Activated T-helper 1 cell treated with anti-CD3 and anti-CD28 coated beads, Interleukin-12 subunit alpha, Interleukin-12 subunit beta, Interleukin-2, Interleukin-4 antibody, amounts not matched to agents 30 ng/mL and 10 ng/mL and 1 ng/mL, durations not matched to agents 14 hours and 24 hours and 36 hours (primary cell): ENCODE measurements around the gene CA14. TPM values are rescaled to one million over a fixed set of nuclear protein-coding genes. Genes with fewer than 3 reads are reported as not detected.
"Not testable (repeated sequence)": the region's sequence is repeated elsewhere in the genome, so short reads cannot be mapped to it uniquely, and the experiment has no call there.

Source experiments
- DNase-seq: peaks from one replicate; pipeline ENCODE4 v3.0.0; 2021; ENCODE audit warnings: low spot score
- H3K27ac Mint-ChIP-seq: one replicate; pipeline ENCODE4 v1.8.0; 2021; ENCODE audit warnings: mild to moderate bottlenecking, mixed read lengths
- H3K27me3 Mint-ChIP-seq: one replicate; pipeline ENCODE4 v1.8.0; 2022; ENCODE audit warnings: mild to moderate bottlenecking, moderate library complexity, mixed read lengths; ENCODE audit not compliant: insufficient read depth
- H3K36me3 Mint-ChIP-seq: one replicate; pipeline ENCODE4 v1.8.0; 2021; ENCODE audit warnings: low read depth, mixed read lengths
- H3K4me1 Mint-ChIP-seq: one replicate; pipeline ENCODE4 v1.8.0; 2021; ENCODE audit warnings: low read depth, mixed read lengths
- H3K4me3 Mint-ChIP-seq: one replicate; pipeline ENCODE4 v1.8.0; 2021; ENCODE audit warnings: mild to moderate bottlenecking, moderate library complexity, mixed read lengths
- H3K9me3 Mint-ChIP-seq: one replicate; pipeline ENCODE4 v1.8.0; 2021; ENCODE audit warnings: mixed read lengths
- intact Hi-C: fragments of 100-400 bp; cut with micrococcal nuclease; formaldehyde crosslinking; loops from one replicate; pipeline ENCODE4 v1.15.1; 2024
- total RNA-seq: library from RNA; stranded (reverse); gene quantifications from 2 replicates; pipeline ENCODE4 v1.2.3, GENCODE V29; 2022

The CA14 gene
- not detected in 2 replicates for total RNA-seq

- Mint-ChIP-seq H3K4me3 (peak within 1 kb of the TSS; percentile 5), H3K36me3 (no peaks in the 10 kb centered on the region), H3K4me1 (peaks cover 19% of the 10 kb centered on the region), H3K27me3 (peaks cover 46% of the 10 kb centered on the region), H3K9me3 (no peaks in the 10 kb centered on the region), H3K27ac (no peak within 1 kb of the TSS)
- intact Hi-C loops = loop anchor here (5.0 kb wide), 2 partner anchors 204 to 739 kb away; no protein-coding TSS in a partner anchor
- DNase-seq = no peak
Measured at GRCh38 chr1:150257624-150258585, at the start of gene CA14. Gene CA14 (plus strand): TSS chr1:150257774. CDS start chr1:150258129, 355 bp downstream.

GRCh38 chr1:150208460-150208859, 49.1 kb upstream of the CA14 start:
- intact Hi-C loops, H3K27me3 Mint-ChIP-seq, H3K4me3 Mint-ChIP-seq, DNase-seq, H3K36me3 Mint-ChIP-seq, H3K27ac Mint-ChIP-seq, H3K4me1 Mint-ChIP-seq, H3K9me3 Mint-ChIP-seq: not testable (repeated sequence)

- DNase-seq = no peak
- Mint-ChIP-seq H3K4me3 (no peak overlapping the region), H3K36me3 (peaks cover 1% of the 10 kb centered on the region), H3K27ac (no peak overlapping the region), H3K4me1 (peaks cover 19% of the 10 kb centered on the region), H3K27me3 (peaks cover 5% of the 10 kb centered on the region), H3K9me3 (no peaks in the 10 kb centered on the region)
- intact Hi-C loops = loop anchor here (5.0 to 10.0 kb wide), 2 partner anchors 112 to 315 kb away; partner anchors contain the start of genes BOLA1 and PRPF3
Measured at GRCh38 chr1:150210091-150210490, 47.5 kb upstream of the CA14 start.

GRCh38 chr1:150210706-150211105, 46.9 kb upstream of the CA14 start:
- Mint-ChIP-seq H3K36me3 (peaks cover 1% of the 10 kb centered on the region), H3K9me3 (no peaks in the 10 kb centered on the region), H3K4me3 (no peak overlapping the region), H3K27ac (no peak overlapping the region), H3K27me3 (peaks cover 5% of the 10 kb centered on the region), H3K4me1 (peaks cover 19% of the 10 kb centered on the region)
- intact Hi-C loops = loop anchor here (5.0 to 10.0 kb wide), 2 partner anchors 112 to 316 kb away; partner anchors contain the start of genes BOLA1 and PRPF3
- DNase-seq = no peak

- Mint-ChIP-seq H3K4me3 (no peak overlapping the region), H3K9me3 (no peaks in the 10 kb centered on the region), H3K27me3 (peaks cover 4% of the 10 kb centered on the region), H3K27ac (no peak overlapping the region), H3K4me1 (peaks cover 19% of the 10 kb centered on the region), H3K36me3 (peaks cover 1% of the 10 kb centered on the region)
- intact Hi-C loops = loop anchor here (2.0 to 10.0 kb wide), 4 partner anchors 25 to 317 kb away; partner anchors contain the start of genes APH1A, BOLA1 and PRPF3
- no peak for DNase-seq
Measured at GRCh38 chr1:150212070-150212469, 45.5 kb upstream of the CA14 start.

- intact Hi-C loops = loop anchor here (1.0 to 10.0 kb wide), 5 partner anchors 23 to 319 kb away; partner anchors contain the start of genes ANP32E, APH1A, BOLA1 and PRPF3
- H3K9me3 Mint-ChIP-seq = no peaks in the 10 kb centered on the region
- peak overlapping the region; percentile 94 for H3K27ac Mint-ChIP-seq
- peak overlapping the region; percentile 90 for H3K4me3 Mint-ChIP-seq
- peaks cover 1% of the 10 kb centered on the region for H3K36me3 Mint-ChIP-seq
- peaks cover 2% of the 10 kb centered on the region for H3K27me3 Mint-ChIP-seq
- peak; percentile 87 for DNase-seq
- H3K4me1 Mint-ChIP-seq = peaks cover 19% of the 10 kb centered on the region
Measured at GRCh38 chr1:150213170-150214098, 44.1 kb upstream of the CA14 start.

GRCh38 chr1:150214099-150214756, 43.3 kb upstream of the CA14 start:
- H3K4me3 Mint-ChIP-seq = peak overlapping the region; percentile 90
- H3K27me3 Mint-ChIP-seq, DNase-seq, H3K36me3 Mint-ChIP-seq, H3K9me3 Mint-ChIP-seq: not testable (repeated sequence)
- peaks cover 19% of the 10 kb centered on the region for H3K4me1 Mint-ChIP-seq
- intact Hi-C loops = loop anchor here (5.0 to 10.0 kb wide), 2 partner anchors 108 to 319 kb away; partner anchors contain the start of genes BOLA1 and PRPF3
- peak overlapping the region; percentile 94 for H3K27ac Mint-ChIP-seq

- not testable (repeated sequence) for H3K27ac Mint-ChIP-seq
- intact Hi-C loops = loop anchor here (10.0 kb wide), 1 partner anchor 321 kb away; the partner anchor contains the start of gene BOLA1
Measured at GRCh38 chr1:150215855-150216254, 41.7 kb upstream of the CA14 start.

GRCh38 chr1:150221552-150221951, 36.0 kb upstream of the CA14 start:
- intact Hi-C loops = no loop called here
- DNase-seq = no peak
- Mint-ChIP-seq H3K4me3 (no peak overlapping the region), H3K27ac (no peak overlapping the region), H3K36me3 (peaks cover 34% of the 10 kb centered on the region), H3K9me3 (no peaks in the 10 kb centered on the region), H3K27me3 (no peaks in the 10 kb centered on the region), H3K4me1 (peaks cover 5% of the 10 kb centered on the region)

More at GRCh38 chr1:150215855-150216254, 41.7 kb upstream of the CA14 start:
- not testable (repeated sequence) for H3K36me3 Mint-ChIP-seq, H3K27me3 Mint-ChIP-seq, H3K4me3 Mint-ChIP-seq, H3K9me3 Mint-ChIP-seq, DNase-seq
- peaks cover 19% of the 10 kb centered on the region for H3K4me1 Mint-ChIP-seq

GRCh38 chr1:150224983-150225382, 32.6 kb upstream of the CA14 start:
- no peak for DNase-seq
- Mint-ChIP-seq H3K36me3 (peaks cover 49% of the 10 kb centered on the region), H3K9me3 (no peaks in the 10 kb centered on the region), H3K4me1 (peaks cover 12% of the 10 kb centered on the region), H3K4me3 (no peak overlapping the region), H3K27ac (peak overlapping the region; percentile 9), H3K27me3 (no peaks in the 10 kb centered on the region)
- intact Hi-C loops = no loop called here

- H3K27me3 Mint-ChIP-seq = no peaks in the 10 kb centered on the region
- no peak for DNase-seq
- intact Hi-C loops = no loop called here
- H3K4me1 Mint-ChIP-seq = peaks cover 12% of the 10 kb centered on the region
- no peaks in the 10 kb centered on the region for H3K9me3 Mint-ChIP-seq
- no peak overlapping the region for H3K27ac Mint-ChIP-seq
- H3K4me3 Mint-ChIP-seq = no peak overlapping the region
- H3K36me3 Mint-ChIP-seq = peaks cover 50% of the 10 kb centered on the region
Measured at GRCh38 chr1:150225546-150225945, 32.0 kb upstream of the CA14 start.

GRCh38 chr1:150226486-150226885, 31.1 kb upstream of the CA14 start:
- no peak overlapping the region for H3K4me3 Mint-ChIP-seq
- no peaks in the 10 kb centered on the region for H3K9me3 Mint-ChIP-seq
- H3K27ac Mint-ChIP-seq = peak overlapping the region; percentile 42
- intact Hi-C loops = no loop called here
- no peak for DNase-seq
- peaks cover 12% of the 10 kb centered on the region for H3K4me1 Mint-ChIP-seq
- peaks cover 53% of the 10 kb centered on the region for H3K36me3 Mint-ChIP-seq
- H3K27me3 Mint-ChIP-seq = no peaks in the 10 kb centered on the region
